Neural cell (in vitro differentiated cells): ENCODE measurements around the gene HCAR1. TPM values are rescaled to one million over a fixed set of nuclear protein-coding genes. Genes with fewer than 3 reads are reported as not detected.

Source experiments
- H2AFZ ChIP-seq: fragments of 200-600, 300-800 bp; sonication (generic), shearing (Covaris generic); 2 replicates; pipeline ENCODE4 v1.6.0; 2014; ENCODE audit warnings: low read depth, mild to moderate bottlenecking, antibody characterized with exemption, low read length, moderate library complexity
- H3F3A ChIP-seq: fragments of 200-600 bp; shearing (Covaris generic); 2 replicates; pipeline ENCODE4 v1.6.1; 2016; ENCODE audit warnings: mild to moderate bottlenecking, moderate library complexity, mixed read lengths, antibody characterized with exemption, low read length; ENCODE audit not compliant: insufficient read depth, poor library complexity, severe bottlenecking
- H3K27ac ChIP-seq: fragments of 200-600, 300-800 bp; sonication (generic), shearing (Covaris generic); 2 replicates; pipeline ENCODE4 v1.5.1; 2014; ENCODE audit warnings: mild to moderate bottlenecking, low read length, moderate library complexity
- H3K27me3 ChIP-seq: fragments of 300-800, 200-600 bp; sonication (generic), shearing (Covaris generic); 2 replicates; pipeline ENCODE4 v1.6.0; 2014; ENCODE audit warnings: mild to moderate bottlenecking, low read depth, low read length, moderate library complexity; ENCODE audit not compliant: insufficient read depth
- H3K36me3 ChIP-seq: fragments of 300-800, 200-600 bp; sonication (generic), shearing (Covaris generic); 2 replicates; pipeline ENCODE4 v1.5.1; 2014; ENCODE audit warnings: mild to moderate bottlenecking, antibody characterized with exemption, low read length, moderate library complexity; ENCODE audit not compliant: insufficient read depth
- H3K4me2 ChIP-seq: fragments of 300-800, 200-600 bp; sonication (generic), shearing (Covaris generic); 2 replicates; pipeline ENCODE4 v1.6.0; 2014; ENCODE audit warnings: mild to moderate bottlenecking, low read length
- H3K4me3 ChIP-seq: fragments of 300-800, 200-600 bp; sonication (generic), shearing (Covaris generic); 2 replicates; pipeline ENCODE4 v1.5.1; 2014; ENCODE audit warnings: mild to moderate bottlenecking, low read length, moderate library complexity
- H3K79me2 ChIP-seq: fragments of 200-600 bp; shearing (Covaris generic); replicated peaks from 2 replicates; pipeline ENCODE4 v1.6.0; 2014; ENCODE audit warnings: mild to moderate bottlenecking, low read length, moderate library complexity; ENCODE audit not compliant: insufficient read depth
- H3K9ac ChIP-seq: fragments of 300-800, 200-600 bp; sonication (generic), shearing (Covaris generic); 2 replicates; pipeline ENCODE4 v1.6.1; 2016; ENCODE audit warnings: mild to moderate bottlenecking, low read length, mixed read lengths
- H3K9me2 ChIP-seq: fragments of 200-600 bp; shearing (Covaris generic); 2 replicates; pipeline ENCODE4 v1.6.1; 2016; ENCODE audit warnings: mild to moderate bottlenecking, low read length, mixed read lengths; ENCODE audit not compliant: insufficient read depth
- H3K9me3 ChIP-seq: fragments of 200-600, 300-800 bp; sonication (generic), shearing (Covaris generic); 2 replicates; pipeline ENCODE4 v1.6.1; 2016; ENCODE audit warnings: mild to moderate bottlenecking, mixed run types, low read length, moderate library complexity, mixed read lengths
- H4K20me1 ChIP-seq: fragments of 200-600 bp; shearing (Covaris generic); 2 replicates; pipeline ENCODE4 v1.6.1; 2016; ENCODE audit warnings: mild to moderate bottlenecking, mixed run types; ENCODE audit not compliant: insufficient read depth
- EP300 ChIP-seq: fragments of 450-650 bp; conservative IDR thresholded peaks from 2 replicates; pipeline ENCODE4 v1.6.1; 2014; ENCODE audit warnings: antibody characterized with exemption, mild to moderate bottlenecking, moderate library complexity; ENCODE audit not compliant: poor library complexity, severe bottlenecking
- EZH2 ChIP-seq: fragments of 200-600, 300-800 bp; shearing (Covaris generic), sonication (generic); IDR thresholded peaks from 2 replicates; pipeline ENCODE4 v1.6.1; 2014; ENCODE audit warnings: antibody characterized with exemption, low read length, borderline replicate concordance, mild to moderate bottlenecking; ENCODE audit not compliant: insufficient read depth, poor library complexity, severe bottlenecking
- MXI1 ChIP-seq: fragments of 450-650 bp; conservative IDR thresholded peaks from 2 replicates; pipeline ENCODE4 v1.6.1; 2014; ENCODE audit warnings: antibody characterized with exemption, mild to moderate bottlenecking; ENCODE audit not compliant: poor library complexity, severe bottlenecking
- POLR2AphosphoS5 ChIP-seq: IDR thresholded peaks from 2 replicates; pipeline ENCODE4 v1.6.1; 2012
- RAD21 ChIP-seq: fragments of 450-650 bp; conservative IDR thresholded peaks from 2 replicates; pipeline ENCODE4 v1.6.1; 2014; ENCODE audit warnings: antibody characterized with exemption, mild to moderate bottlenecking, moderate library complexity
- SMC3 ChIP-seq: fragments of 450-650 bp; conservative IDR thresholded peaks from 2 replicates; pipeline ENCODE4 v1.6.1; 2014; ENCODE audit warnings: antibody characterized with exemption, mild to moderate bottlenecking, moderate library complexity; ENCODE audit not compliant: poor library complexity
- TAF1 ChIP-seq: IDR thresholded peaks from 2 replicates; pipeline ENCODE4 v1.6.1; 2012; ENCODE audit warnings: low read depth
- polyA plus RNA-seq: library from polyadenylated mRNA; depleted of rRNA; stranded (reverse); fragments of >200 nt; gene quantifications from 2 replicates; pipeline ENCODE4 v1.2.3, GENCODE V29; 2014
- TF ChIP-seq, protein P1 (sequence below): IDR thresholded peaks from 2 replicates; pipeline ENCODE4 v1.6.1; 2012; ENCODE audit warnings: borderline replicate concordance
- TF ChIP-seq, protein P2 (sequence below): fragments of 450-650 bp; IDR thresholded peaks from 2 replicates; pipeline ENCODE4 v1.5.1; 2014; ENCODE audit warnings: antibody characterized with exemption, mild to moderate bottlenecking, moderate library complexity; ENCODE audit not compliant: poor library complexity, severe bottlenecking

Gene HCAR1
- polyA plus RNA-seq, 1 donor from 2014 or later = not detected

DNA sequence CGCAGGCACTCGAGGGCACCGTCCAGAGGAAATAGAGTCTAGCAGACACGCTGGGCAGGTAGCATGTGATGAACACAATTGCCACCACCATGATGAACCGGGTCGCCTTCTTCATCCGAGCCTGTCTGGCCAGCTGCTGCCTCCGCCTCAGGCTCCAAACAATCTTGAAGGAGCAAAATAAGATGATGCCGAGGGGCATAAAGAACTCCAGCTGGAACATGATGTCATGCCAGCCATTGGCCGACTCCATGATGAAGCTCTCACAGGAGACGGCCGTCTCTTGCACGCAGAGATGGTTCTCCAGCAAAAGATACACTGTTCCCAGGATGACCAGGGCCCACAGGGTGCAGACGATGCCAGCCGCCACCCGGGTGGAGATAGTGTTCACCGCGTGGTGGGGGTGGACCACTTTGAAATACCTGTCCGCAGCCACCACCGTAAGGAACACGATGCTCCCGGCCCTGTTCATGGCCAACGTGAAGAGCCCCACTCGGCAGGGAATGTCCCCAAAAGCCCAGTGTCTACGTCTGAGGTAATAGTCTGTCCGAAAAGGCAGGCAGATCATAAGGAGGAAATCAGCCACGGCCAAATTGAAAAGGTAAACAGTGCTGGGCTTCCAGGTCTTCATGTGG, 945 bp downstream of the HCAR1 start:
- no peaks in the 10 kb centered on the region for H3K36me3 ChIP-seq
- TF ChIP-seq, protein P1, sequence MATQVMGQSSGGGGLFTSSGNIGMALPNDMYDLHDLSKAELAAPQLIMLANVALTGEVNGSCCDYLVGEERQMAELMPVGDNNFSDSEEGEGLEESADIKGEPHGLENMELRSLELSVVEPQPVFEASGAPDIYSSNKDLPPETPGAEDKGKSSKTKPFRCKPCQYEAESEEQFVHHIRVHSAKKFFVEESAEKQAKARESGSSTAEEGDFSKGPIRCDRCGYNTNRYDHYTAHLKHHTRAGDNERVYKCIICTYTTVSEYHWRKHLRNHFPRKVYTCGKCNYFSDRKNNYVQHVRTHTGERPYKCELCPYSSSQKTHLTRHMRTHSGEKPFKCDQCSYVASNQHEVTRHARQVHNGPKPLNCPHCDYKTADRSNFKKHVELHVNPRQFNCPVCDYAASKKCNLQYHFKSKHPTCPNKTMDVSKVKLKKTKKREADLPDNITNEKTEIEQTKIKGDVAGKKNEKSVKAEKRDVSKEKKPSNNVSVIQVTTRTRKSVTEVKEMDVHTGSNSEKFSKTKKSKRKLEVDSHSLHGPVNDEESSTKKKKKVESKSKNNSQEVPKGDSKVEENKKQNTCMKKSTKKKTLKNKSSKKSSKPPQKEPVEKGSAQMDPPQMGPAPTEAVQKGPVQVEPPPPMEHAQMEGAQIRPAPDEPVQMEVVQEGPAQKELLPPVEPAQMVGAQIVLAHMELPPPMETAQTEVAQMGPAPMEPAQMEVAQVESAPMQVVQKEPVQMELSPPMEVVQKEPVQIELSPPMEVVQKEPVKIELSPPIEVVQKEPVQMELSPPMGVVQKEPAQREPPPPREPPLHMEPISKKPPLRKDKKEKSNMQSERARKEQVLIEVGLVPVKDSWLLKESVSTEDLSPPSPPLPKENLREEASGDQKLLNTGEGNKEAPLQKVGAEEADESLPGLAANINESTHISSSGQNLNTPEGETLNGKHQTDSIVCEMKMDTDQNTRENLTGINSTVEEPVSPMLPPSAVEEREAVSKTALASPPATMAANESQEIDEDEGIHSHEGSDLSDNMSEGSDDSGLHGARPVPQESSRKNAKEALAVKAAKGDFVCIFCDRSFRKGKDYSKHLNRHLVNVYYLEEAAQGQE = no peak
- TF ChIP-seq EP300 = no peak
- TF ChIP-seq, protein P2, sequence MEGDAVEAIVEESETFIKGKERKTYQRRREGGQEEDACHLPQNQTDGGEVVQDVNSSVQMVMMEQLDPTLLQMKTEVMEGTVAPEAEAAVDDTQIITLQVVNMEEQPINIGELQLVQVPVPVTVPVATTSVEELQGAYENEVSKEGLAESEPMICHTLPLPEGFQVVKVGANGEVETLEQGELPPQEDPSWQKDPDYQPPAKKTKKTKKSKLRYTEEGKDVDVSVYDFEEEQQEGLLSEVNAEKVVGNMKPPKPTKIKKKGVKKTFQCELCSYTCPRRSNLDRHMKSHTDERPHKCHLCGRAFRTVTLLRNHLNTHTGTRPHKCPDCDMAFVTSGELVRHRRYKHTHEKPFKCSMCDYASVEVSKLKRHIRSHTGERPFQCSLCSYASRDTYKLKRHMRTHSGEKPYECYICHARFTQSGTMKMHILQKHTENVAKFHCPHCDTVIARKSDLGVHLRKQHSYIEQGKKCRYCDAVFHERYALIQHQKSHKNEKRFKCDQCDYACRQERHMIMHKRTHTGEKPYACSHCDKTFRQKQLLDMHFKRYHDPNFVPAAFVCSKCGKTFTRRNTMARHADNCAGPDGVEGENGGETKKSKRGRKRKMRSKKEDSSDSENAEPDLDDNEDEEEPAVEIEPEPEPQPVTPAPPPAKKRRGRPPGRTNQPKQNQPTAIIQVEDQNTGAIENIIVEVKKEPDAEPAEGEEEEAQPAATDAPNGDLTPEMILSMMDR = no peak
- H3K9me2 ChIP-seq = no peaks in the 10 kb centered on the region
- no peak overlapping the region for H2AFZ ChIP-seq
- no peaks in the 10 kb centered on the region for H4K20me1 ChIP-seq
- H3F3A ChIP-seq = no peaks in the 10 kb centered on the region
- no peak overlapping the region for H3K27ac ChIP-seq
- H3K4me3 ChIP-seq = no peak overlapping the region
- no peak overlapping the region for H3K9ac ChIP-seq
- no peaks in the 10 kb centered on the region for H3K79me2 ChIP-seq
- no peak overlapping the region for H3K4me2 ChIP-seq
- no peaks in the 10 kb centered on the region for H3K9me3 ChIP-seq
- no peaks in the 10 kb centered on the region for H3K27me3 ChIP-seq

DNA sequence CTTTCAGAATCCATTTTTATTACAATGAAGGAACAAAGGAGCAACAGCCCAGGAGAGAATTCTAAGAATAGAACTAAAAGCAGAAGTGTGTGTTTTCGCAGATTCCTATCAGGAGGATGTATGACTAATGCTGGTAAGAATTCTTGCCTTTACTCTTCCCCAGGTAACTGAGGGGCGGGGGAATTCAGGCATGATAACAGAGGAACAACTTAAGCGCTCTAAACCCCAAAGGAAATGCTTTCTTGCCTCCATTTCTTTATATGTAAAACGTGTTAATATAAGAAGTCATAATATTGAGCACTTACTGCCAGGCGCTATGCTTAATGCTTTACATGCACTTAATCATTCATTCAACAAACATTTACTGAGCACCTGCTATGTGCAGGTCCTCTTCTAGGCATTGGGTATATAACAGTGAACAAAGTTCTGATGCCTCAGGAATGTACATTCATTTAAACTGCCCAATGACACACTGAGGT, 4.5 kb downstream of the HCAR1 start:
- no peaks in the 10 kb centered on the region for H3K9me3 ChIP-seq
- H3K27me3 ChIP-seq = no peaks in the 10 kb centered on the region
- TF ChIP-seq EP300 (no peak), POLR2AphosphoS5 (no peak), EZH2 (no peak), TAF1 (no peak), MXI1 (no peak), SMC3 (no peak), RAD21 (no peak)
- TF ChIP-seq, protein P1 = no peak
- TF ChIP-seq, protein P2 = no peak
- no peak overlapping the region for H3K4me3 ChIP-seq
- no peaks in the 10 kb centered on the region for H3K36me3 ChIP-seq
- H3K4me2 ChIP-seq = no peak overlapping the region
- H3K9ac ChIP-seq = no peak overlapping the region
- H3K9me2 ChIP-seq = no peaks in the 10 kb centered on the region
- no peak overlapping the region for H2AFZ ChIP-seq
- H3K27ac ChIP-seq = no peak overlapping the region
- no peaks in the 10 kb centered on the region for H3K79me2 ChIP-seq
- no peaks in the 10 kb centered on the region for H4K20me1 ChIP-seq
- H3F3A ChIP-seq = no peaks in the 10 kb centered on the region
